ENCODE results near the gene ST6GALNAC4.
A peak's percentile ranks its signal among the peaks of the same experiment; 100 is the strongest.

The ST6GALNAC4 gene

DNA sequence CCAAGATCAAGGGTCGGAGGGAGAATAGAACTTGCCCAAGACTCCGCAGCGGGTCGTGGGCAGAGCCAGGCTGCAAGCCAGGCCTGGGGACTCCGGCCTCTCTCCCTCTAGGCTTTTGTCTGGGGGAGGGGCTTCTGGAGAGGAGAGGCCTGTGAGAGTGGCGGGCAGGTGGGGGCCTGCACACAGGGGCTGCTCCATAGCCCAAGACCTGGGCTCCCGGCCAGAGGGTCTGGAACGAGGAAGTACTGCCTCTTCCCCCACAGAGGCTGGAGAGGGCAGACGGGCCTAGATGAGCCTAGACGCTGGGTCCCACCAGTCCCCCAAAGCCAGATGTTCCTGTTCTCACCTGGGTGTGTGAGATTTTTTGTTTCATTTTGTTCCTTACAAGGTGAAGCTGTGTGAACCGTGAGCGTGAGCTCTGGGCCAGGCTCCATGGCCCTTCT is 12.3 kb downstream of the ST6GALNAC4 start:
- Histone ChIP-seq H3K36me3 (peaks cover 0 to 14% (median 8%) of the 10 kb centered on the region in 3 donors), H3K27ac (peak overlapping the region; percentile 81 to 90), H3K4me1 (peaks cover 0 to 70% (median 54%) of the 10 kb centered on the region in 4 donors), H3K27me3 (no peaks in the 10 kb centered on the region), H3K4me3 (no peak overlapping the region), H3K9me3 (no peaks in the 10 kb centered on the region)
- DNase-seq = peak in 1 of 2 donors; percentile 70
- intact Hi-C loops (cut with DNase I; ENCODE audit: low total_unique reads) = no loop called here
- TF ChIP-seq, protein P1, sequence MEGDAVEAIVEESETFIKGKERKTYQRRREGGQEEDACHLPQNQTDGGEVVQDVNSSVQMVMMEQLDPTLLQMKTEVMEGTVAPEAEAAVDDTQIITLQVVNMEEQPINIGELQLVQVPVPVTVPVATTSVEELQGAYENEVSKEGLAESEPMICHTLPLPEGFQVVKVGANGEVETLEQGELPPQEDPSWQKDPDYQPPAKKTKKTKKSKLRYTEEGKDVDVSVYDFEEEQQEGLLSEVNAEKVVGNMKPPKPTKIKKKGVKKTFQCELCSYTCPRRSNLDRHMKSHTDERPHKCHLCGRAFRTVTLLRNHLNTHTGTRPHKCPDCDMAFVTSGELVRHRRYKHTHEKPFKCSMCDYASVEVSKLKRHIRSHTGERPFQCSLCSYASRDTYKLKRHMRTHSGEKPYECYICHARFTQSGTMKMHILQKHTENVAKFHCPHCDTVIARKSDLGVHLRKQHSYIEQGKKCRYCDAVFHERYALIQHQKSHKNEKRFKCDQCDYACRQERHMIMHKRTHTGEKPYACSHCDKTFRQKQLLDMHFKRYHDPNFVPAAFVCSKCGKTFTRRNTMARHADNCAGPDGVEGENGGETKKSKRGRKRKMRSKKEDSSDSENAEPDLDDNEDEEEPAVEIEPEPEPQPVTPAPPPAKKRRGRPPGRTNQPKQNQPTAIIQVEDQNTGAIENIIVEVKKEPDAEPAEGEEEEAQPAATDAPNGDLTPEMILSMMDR (IDR thresholded peaks at IDR 0.05) = no peak

GRCh38 chr9:127903557-127904475 is 13.0 kb downstream of the ST6GALNAC4 start:
- Histone ChIP-seq H3K4me1 (peaks cover 0 to 70% (median 55%) of the 10 kb centered on the region in 4 donors), H3K27ac (peak overlapping the region; percentile 81 to 90), H3K9me3 (no peaks in the 10 kb centered on the region), H3K36me3 (peaks cover 0 to 11% (median 7%) of the 10 kb centered on the region in 3 donors), H3K27me3 (no peaks in the 10 kb centered on the region), H3K4me3 (no peak overlapping the region)
- TF ChIP-seq, protein P1 (IDR thresholded peaks at IDR 0.05) = no peak
- intact Hi-C loops (cut with DNase I; ENCODE audit: low total_unique reads) = no loop called here
- DNase-seq = peak; percentile 80 to 89

- Histone ChIP-seq H3K27ac (peak within 1 kb of the TSS; percentile 99), H3K36me3 (peaks cover 19 to 24% (median 20%) of the 10 kb centered on the region in 3 donors), H3K9me3 (no peaks in the 10 kb centered on the region), H3K4me3 (peak within 1 kb of the TSS; percentile 96 to 98), H3K4me1 (peaks cover 0 to 67% (median 54%) of the 10 kb centered on the region in 4 donors), H3K27me3 (no peaks in the 10 kb centered on the region)
- peak in 1 of 2 donors; percentile 88 for DNase-seq
- intact Hi-C loops (cut with DNase I; ENCODE audit: low total_unique reads) = no loop called here
- TF ChIP-seq, protein P1 (IDR thresholded peaks at IDR 0.05) = no peak
Measured at GRCh38 chr9:127899128-127899943, 17.5 kb downstream of the ST6GALNAC4 start, which contains the start of gene ST6GALNAC6. Gene ST6GALNAC6, minus strand, starts transcription at chr9:127899603. Its CDS starts 1,622 bp downstream, at chr9:127897981.

DNA sequence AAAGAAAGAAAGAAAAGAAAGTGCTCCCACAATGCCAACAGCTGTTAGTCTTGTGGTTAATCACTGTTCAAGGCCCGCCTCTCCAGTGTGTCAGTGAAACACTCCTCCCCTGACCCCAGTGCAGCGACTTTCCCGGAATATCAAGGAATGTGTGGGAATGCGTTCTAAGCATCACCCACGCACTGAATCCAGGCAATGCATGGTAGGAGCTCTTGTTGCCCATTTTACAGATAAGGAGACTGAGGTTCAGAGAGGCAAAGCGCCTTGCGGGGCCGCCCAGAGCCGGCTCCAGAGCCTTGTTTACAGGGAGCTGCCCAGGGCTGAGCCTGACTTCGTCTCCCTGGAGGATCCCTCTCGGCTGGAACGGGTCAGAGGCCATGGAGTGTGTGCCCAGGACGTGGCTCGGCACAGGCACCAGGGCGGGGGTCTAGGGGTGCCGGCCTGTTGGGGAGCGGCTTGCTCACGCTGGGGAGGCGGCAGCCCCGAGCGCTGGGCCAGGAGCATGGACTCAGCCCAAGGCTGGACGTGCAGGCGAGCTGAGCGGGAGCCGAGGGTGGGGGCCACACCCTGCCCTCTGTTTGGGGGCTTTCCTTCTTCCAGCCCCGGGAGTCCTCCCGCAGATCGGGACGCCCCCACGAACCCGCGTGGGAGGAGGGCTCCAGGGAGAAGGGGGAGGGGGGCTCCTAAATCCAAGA is 18.3 kb downstream of the ST6GALNAC4 start:
- peaks cover 26 to 32% (median 28%) of the 10 kb centered on the region in 3 donors for H3K36me3 ChIP-seq
- peak overlapping the region; percentile 99 for H3K27ac ChIP-seq
- peak overlapping the region; percentile 96 to 98 for H3K4me3 ChIP-seq
- H3K27me3 ChIP-seq = no peaks in the 10 kb centered on the region
- H3K9me3 ChIP-seq = no peaks in the 10 kb centered on the region
- TF ChIP-seq, protein P1 (IDR thresholded peaks at IDR 0.05) = no peak
- peak; percentile 78 to 82 for DNase-seq
- peaks cover 0 to 59% (median 46%) of the 10 kb centered on the region in 4 donors for H3K4me1 ChIP-seq
- intact Hi-C loops (cut with DNase I; ENCODE audit: low total_unique reads) = no loop called here

DNA sequence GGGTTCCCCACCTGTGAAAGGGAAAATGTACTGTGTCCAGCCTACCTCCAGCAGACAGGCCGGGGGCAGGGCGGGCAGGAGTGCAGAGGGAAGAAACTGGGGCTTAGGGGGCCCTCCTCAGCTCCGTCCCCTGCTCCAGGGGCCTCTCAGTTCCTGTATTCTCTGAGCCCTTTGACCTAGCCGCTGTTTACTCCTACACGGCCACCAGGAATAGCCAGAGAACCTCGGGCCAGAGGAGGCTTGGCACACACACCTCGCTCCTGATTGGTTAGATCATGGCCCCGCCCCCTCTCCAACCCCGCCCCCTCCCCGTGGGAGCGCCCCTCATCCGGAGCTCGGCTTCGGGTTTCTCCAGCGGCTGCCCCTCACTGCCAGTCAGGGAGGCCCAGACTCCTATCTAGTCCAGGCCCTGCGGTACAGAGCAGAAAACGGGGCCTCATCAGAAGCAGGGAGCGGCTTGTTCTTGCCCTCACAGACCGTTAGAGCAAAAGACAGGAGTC is 19.6 kb downstream of the ST6GALNAC4 start:
- peaks cover 0 to 48% (median 41%) of the 10 kb centered on the region in 4 donors for H3K4me1 ChIP-seq
- peaks cover 40 to 45% (median 41%) of the 10 kb centered on the region in 3 donors for H3K36me3 ChIP-seq
- no peaks in the 10 kb centered on the region for H3K27me3 ChIP-seq
- H3K4me3 ChIP-seq = peak overlapping the region; percentile 96 to 98
- H3K9me3 ChIP-seq = no peaks in the 10 kb centered on the region
- TF ChIP-seq, protein P1 (IDR thresholded peaks at IDR 0.05) = no peak
- peak overlapping the region; percentile 99 for H3K27ac ChIP-seq
- peak; percentile 89 to 95 for DNase-seq
- intact Hi-C loops (cut with DNase I; ENCODE audit: low total_unique reads) = no loop called here
